NOMO-1 treated with dmso at 0.1 percent for 144 hours (cell line): ENCODE data around the gene BCL2L1.
A peak's percentile ranks its signal among the peaks of the same experiment; 100 is the strongest.
"Not testable (repeated sequence)": the region's sequence is repeated elsewhere in the genome, so short reads cannot be mapped to it uniquely, and the experiment has no call there.

Experiments used
- DNase-seq: peaks from one replicate; lab custom pipeline; 2025; ENCODE audit not compliant: unreplicated experiment; lab: John Stamatoyannopoulos, UW

The BCL2L1 gene

DNA sequence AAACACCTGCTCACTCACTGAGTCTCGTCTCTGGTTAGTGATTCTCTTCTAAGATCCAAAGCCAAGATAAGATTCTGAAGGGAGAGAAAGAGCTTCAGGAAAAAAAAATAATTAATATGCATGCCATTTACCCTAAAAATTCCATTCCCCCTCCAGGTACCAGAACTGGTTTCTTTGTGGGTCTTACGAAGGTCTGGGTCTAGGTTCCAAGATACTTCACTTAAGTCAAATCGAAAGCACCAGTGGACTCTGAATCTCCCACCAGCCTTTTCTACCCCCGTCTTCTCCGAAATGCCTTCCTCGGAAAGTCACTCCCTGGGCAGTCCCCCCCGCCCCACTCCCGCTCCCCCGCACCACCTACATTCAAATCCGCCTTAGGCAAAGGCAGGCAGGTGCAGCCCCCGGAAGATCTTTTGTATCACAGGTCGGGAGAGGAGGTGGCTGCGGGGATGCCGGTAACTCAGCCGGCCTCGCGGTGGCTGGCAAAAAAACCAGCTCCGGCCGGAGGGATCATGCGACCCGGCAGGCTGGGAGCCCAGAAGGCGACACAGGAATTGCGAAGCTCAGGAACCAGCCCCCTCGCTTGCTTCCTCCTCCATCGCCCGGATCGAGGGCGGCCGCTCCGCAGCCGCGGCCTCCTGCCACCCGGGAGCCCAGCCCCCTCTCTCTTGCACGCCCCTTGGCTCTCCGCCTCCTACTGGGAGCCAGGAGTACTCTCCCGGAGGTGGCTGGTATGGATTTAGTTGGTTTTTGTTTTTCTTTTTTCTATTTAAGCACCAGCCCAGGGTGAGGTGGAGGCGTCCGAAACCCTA lies at the start of gene BCL2L1:
TSS of gene BCL2L1 (minus strand) at position 612 of the 812 bp plus-strand sequence. CDS start 650 bp downstream, outside the sequence.
- DNase-seq, result peak; percentile 82

DNA sequence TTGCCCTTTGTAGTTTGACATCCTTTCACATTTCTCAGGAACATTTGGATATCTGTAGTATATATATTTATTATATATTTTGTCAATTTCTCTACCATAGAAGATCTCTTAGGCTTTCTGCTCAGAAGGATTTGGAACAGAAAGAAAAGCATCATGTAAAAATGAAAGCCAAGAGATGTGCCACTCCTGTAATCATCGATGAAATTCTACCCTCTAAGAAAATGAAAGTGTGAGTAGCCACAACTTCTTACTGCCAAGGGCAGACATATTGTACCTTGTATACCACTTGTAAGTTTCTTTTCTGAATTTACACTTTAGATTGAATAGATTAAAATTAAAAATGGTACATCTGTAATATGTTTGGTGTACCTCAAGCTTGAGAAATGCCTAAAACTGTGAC lies 47.6 kb upstream of the BCL2L1 start:
- no peak for DNase-seq

DNA sequence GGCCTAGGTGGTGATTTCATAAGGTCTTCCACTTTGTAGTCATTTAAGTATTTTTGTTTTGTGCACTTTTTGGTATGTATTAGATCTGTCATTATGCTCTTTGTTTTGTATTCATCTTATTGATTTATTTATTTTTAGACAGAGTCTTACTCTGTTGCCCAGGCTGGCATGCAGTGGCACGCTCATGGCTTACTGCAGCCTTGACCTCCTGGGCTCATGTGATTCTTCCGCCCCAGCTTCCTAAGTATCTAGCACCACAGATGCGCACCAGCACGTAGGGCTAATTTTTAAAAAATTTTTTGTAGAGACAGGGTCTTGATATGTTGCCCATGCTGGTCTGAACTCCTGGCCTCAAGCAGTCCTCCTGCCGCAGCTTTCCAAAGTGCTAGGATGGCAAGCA lies 47.0 kb upstream of the BCL2L1 start:
- no peak for DNase-seq

DNA sequence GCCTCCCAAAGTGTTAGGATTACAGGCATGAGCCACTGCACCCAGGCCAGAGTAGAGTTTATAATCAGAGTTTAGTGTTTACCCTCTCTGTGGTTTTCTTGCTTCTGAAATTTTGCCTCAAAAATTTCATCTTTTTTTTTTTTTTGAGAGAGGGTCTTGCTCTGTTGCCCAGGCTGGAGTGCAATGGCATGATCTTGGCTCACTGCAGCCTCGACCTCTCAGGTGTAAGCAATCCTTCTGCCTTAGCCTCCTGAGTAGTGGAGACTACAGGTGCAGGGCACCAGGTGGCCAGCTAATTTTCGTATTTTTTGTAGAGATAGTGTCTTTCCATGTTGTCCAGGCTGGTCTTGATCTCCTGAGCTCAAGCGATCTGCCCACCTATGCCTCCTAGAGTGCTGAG lies 45.1 kb upstream of the BCL2L1 start:
- no peak for DNase-seq

DNA sequence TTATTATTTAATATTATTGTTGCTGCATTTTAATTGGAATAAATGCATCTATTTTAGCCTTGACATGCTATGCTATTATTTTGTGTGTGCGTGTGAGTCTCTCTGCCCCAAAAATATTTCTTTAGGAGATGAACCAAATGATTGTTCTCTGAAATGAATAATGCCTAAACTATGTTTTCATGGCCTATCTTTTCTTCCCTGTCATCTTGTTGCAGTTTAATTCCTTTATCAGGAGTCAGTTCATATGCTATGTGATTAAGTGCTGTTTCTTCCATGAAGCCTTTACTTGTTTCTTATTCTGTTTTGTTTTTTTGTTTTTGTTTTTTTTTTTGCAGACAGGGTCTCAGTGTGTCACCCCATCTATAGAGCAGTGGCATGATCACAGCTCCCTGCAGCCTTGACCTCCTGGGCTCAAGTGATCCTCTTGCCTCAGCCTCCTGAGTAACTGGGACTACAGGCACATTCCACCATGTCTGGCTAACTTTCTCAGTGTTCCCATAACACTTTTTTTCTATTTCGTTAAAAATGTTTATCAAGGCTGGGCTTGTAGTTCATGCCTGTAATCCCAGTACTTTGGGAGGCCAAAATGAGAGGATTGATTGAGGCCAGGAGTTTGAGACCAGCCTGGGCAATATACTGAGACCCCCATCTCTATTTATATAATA lies 42.1 kb upstream of the BCL2L1 start:
- no peak for DNase-seq

DNA sequence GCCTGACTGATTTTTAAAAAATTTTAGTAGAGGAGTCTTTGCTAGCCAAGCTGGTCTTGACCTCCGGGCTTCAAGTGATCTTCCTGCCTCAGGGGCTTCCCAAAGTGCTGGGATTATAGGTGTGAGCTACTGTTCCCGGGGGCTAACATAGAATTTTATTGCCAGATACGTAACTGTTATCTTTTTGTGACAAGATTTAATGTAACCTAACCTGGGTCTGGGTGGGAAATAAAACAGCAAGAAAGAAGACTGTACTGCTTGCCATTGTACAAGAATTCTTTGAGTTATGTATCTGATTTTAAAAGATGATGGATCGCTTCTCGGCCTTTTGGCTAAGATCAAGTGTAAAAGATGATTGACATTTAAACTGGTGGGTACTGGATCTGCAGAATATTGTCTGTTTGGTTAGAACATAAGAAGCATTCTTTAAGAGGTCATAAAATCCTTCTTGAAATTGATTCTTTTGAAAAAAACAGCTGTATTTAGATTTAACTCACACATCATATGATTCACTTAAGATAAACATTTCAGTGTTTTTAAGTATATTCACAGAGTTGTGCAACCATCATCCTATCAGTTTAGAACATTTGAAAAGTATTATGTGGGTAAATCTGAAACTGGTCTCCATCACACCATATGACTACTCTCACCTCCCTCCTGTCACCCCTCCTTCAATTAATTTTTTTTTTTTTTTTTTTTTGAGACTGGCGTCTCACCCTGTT lies 38.0 kb upstream of the BCL2L1 start:
- no peak for DNase-seq

DNA sequence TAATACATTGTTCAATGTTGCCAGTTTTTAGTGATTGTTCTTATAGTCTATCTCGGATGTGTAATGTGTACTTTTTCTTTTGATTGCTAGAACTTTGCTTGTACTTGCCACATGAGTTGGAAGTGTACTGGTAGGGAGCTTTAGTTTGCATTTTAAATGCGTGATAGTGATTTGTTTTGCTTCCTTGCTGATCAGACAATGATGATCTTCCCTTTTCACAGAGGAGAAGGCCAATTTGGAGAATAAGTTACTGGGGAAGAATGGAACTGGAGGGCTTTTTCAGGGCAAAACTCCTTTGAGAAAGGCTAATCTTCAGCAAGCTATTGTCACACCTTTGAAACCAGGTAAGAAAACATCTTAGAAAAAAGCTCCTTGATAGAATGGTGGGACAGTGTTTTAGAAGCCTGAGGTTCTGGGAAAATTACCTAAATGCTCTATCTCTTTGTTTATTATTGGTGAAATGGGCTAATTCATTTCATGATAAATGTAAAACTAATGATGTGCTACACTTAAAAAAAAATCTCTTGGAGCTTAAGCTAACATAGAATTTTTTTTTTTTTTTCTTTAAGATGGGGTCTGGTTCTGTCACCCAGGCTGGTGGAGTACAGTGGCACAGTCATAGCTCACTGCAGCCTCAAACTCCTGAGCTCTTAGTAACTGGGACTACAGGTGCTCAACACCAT lies 37.3 kb upstream of the BCL2L1 start:
- no peak for DNase-seq

DNA sequence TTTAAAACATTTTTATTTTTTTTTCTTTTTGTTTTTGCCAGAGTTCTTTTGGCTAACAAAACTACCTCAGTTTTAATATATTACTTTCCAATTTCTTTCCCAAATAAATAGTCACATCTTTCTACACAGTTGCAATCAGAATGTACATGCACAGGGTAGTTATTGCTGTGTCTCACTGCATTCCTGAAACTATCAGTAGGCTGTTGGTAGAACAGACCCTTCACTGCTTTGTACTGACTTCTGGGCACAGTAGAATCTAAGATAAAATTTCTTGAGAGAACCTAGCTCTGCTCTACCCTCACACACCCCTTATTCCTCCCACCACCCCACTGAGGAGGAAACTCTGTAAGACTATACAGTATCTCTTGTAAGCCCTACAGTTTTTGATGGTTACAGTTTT lies 36.3 kb upstream of the BCL2L1 start:
- no peak for DNase-seq

DNA sequence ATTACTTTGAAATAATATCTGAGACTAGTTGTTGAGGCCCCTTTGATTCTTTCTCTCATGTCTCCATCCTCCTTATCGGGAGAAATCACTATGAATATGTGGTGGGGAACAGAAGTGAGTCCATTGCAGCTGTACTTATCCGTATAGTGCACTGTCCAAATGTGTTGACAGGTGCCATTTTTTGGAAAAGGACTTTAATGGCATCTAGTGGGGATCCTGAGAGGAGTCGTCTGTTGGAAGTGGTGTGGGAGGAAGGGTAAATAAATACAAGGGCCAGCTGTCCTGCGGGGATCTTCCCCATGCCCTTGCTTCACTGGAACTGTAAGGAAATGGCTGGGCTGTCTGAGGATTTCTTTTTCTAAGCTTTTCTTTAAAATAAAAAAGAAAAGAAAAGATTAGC lies 35.9 kb upstream of the BCL2L1 start:
- no peak for DNase-seq

DNA sequence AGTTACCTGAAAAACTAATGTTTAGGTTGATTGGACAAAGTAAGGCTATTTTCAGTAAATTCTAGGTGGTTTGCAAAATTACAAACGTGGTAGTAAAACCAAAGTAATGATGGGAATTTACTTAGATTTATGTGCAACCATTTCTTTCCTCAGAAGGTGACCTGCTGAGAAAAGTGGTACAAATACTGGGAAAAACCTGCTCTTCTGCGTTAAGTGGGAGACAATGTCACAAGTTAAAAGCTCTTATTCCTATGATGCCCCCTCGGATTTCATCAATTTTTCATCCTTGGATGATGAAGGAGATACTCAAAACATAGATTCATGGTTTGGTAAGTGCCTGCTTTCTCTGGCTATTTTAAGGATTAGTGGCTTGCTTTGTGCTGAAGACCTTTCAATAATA lies 34.6 kb upstream of the BCL2L1 start:
- DNase-seq, result no peak

DNA sequence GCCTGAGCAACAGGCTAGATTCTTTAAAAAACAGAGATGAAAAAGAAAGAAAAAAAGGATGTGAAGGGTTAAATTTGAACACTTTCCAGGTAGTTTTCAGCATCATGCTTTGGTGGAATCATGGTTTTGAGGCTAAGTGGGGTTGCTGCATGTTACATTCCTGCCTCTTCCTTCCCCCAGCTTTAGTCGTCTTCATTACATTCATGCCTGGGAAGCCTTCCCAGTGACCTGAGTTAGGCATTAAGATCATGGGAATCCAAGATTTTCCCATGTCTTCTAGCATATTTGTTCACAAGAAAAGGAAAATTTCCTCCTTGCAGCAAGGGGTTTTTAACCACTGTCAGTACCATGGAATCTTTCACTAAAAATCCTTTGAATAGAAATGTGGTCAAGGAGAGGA lies 28.5 kb upstream of the BCL2L1 start:
- DNase-seq, result no peak

DNA sequence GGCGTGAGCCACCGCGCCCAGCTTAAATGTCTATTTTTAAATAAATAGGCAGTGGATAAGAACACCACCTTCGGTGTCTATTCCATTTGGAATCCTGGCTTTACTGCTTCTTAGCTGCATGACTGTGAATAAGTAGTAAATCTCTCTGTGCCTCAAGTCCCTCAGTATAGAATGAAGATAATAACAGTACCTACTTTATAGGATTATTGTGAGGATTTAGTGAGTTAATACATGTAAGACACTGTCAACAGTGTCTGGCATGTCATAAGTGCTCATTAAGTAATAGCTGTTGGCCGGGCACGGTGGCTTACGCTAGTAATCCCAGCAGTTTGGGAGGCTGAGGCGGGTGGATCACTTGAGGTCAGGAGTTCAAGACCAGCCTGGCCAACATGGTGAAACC lies 26.6 kb upstream of the BCL2L1 start:
- DNase-seq, result no peak

DNA sequence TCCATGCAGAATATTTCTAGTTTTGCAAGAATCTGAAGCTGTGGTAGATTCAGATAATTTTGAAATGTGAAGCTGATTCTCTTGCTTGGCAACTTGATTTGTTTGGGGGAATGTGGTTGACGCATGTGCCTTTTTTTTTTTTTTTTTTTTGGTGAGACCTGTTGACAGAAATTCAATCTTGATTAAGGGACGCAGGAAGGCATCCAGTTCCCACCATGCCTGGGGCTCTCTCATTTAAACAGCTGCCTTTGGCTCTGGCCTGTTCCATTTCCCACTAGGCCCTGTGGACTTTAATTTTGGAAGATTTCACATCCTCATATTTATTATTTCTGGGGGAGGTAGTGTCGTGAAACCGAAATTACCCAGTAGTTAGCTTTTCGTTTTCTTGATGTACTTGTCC lies 25.0 kb upstream of the BCL2L1 start:
- no peak for DNase-seq

DNA sequence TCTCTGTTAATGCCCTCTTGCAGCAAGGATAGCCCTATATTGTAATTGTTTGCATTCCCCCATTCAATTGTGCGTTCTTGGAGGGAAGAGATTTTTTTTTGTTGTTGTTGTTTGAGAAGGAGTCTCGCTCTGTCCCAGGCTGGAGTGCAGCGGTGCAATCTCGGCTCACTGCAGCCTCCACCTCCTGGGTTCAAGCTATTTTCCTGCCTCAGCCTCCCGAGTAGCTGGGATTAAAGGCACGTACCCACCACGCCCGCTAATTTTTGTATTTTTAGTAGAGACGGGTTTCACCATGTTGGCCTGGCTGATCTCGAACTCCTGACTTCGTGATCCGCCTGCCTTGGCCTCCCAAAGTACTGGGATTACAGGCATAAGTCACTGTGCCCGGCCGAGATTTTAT lies 24.4 kb upstream of the BCL2L1 start:
- not testable (repeated sequence) for DNase-seq

DNA sequence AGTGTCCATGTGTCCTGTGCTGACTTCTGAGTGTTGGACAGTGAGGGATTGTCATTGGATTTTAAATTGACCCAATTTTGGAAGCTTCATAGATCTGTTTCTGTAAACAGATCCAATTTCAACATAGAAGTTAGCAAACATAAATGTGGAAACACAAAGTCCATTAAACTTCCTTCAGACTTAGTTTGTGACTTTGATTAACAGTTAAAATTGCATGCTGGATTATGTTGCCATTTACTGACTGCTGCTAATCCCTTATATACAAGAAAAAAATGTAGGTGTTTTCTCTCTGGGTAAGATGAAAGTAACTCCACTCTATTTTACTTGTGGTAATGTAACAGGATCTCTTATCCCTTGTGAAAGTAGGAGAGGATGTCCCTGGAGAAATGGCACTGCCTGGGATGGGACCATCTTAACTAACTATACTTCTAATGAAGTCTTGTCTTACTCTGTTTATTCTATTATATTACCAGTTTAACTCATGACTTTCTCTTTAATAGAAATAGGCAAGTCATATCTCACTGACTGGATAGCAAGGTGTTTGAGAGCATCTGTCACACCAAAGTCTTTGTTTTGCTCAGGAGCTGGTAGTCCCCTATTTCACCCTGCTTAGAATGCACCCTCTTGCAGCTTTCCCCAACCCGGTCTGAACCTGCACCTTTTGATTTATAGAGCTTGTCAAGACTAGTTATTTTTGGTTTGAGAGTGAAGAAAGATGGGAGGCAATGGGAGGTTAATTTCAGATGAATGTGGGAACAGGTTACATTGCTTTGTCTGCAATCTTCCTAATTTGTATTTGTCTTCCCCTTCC lies 23.6 kb upstream of the BCL2L1 start:
- no peak for DNase-seq

DNA sequence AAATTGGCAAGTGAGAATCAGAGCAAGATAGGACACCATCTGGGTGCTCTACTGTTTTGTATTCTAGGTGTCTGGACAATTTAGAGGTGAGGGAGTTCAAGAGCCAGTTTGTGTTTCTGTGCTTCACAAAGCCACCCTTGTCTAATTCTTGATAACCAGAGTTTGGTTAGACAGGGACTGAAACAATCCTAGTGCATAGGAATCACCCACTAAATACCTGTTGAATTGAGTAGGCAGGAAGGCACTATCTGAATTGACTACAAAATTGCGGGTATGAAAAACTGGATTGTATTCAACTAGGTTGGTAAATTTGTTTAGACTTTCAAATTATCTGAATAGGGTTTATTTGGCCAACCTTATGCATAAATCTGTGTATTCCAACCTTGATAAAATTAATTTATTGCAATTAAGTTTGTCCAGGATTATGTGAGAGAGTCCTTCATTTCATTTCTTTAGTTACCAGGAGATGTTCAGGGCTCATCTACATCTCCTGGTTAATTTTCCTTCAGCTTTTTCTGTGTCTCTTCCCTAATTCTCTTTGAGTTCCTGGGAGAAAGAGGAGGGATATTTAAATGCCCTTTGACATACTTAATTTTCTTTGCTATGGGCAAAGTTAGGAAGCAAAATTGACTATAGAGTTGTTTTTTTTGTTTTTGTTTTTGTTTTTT lies 18.1 kb upstream of the BCL2L1 start:
- DNase-seq, result no peak

DNA sequence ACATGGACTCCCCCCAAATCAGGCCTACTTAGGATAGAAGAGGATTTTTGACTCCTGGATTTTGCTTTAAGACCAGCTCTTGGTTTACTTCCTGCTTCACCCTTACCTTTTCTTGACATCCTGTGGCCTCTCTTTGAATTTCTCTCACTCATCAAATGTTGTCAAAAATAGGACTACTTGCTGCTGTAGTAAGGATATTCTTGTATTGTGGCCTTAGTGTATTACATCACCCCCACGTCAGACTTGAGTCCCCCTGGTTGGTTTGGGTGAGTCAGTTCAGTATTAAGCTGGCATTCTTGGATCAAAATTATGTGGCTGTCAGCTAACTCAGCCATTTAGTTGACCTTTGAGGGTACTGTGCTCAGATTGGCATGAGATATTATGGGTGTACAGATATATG lies 17.5 kb upstream of the BCL2L1 start:
- DNase-seq, result no peak

DNA sequence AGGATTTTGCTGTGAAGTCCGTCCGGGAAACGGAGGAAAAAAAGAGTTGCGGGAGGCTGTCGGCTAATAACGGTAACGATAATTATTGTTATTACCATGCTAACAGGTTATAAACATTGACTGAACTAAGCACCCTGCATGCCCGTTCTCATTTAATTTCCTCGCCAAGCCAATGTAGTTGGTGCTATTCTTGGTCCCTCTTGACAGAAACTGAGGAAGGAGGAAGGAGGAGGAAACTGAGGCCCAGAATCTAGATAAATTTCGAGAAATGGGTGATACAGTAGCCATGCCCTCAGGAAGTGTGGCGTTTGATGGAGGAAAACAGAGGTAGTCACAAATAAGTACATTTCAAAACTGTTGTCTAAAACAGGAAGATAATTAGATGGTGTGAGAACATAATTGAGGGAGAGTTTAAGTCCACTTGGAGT lies 16.9 kb upstream of the BCL2L1 start:
- no peak for DNase-seq

DNA sequence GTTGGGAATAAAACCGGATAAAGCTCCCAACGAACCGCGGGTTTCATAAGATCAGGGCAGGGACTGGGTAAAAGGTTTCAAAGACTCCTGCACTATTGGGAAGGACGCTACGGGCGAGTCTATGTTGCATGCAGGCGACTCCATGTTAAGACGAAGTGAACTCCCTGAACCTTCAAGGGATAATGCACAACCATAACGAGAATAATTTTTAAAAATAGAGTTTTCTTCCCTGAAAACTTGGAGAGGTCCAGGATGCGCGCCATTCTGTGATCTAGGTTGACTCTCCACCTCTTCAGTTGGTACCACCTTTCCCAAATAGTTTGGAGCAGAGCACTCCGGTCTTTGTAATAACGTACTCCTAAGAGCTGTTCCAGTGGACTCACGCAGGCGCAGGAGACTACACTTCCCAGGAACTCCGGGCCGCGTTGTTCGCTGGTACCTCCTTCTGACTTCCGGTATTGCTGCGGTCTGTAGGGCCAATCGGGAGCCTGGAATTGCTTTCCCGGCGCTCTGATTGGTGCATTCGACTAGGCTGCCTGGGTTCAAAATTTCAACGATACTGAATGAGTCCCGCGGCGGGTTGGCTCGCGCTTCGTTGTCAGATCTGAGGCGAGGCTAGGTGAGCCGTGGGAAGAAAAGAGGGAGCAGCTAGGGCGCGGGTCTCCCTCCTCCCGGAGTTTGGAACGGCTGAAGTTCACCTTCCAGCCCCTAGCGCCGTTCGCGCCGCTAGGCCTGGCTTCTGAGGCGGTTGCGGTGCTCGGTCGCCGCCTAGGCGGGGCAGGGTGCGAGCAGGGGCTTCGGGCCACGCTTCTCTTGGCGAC lies 16.3 kb upstream of the BCL2L1 start, which contains the start of gene TPX2:
TSS of gene TPX2 (plus strand) at position 562 of the 821 bp plus-strand sequence. CDS start 18,187 bp downstream, outside the sequence.
- DNase-seq, result peak; percentile 92
